H9 (cell line): ENCODE data around the gene KLHL10. TPM values are rescaled to one million over a fixed set of nuclear protein-coding genes. Genes with fewer than 3 reads are reported as not detected.
"Not testable (repeated sequence)": the region's sequence is repeated elsewhere in the genome, so short reads cannot be mapped to it uniquely, and the experiment has no call there.

ENCODE experiments used
- DNase-seq: peaks from one replicate; pipeline ENCODE4 v3.0.0-alpha.2; 2017
- H2AFZ ChIP-seq: one replicate; pipeline ENCODE4 v1.6.1; 2013; ENCODE audit warnings: mild to moderate bottlenecking, low read length, control low read depth, moderate library complexity
- H2AK5ac ChIP-seq: 2 replicates; pipeline ENCODE4 v1.6.1; 2013; ENCODE audit warnings: low read length, control low read depth, mixed read lengths; ENCODE audit not compliant: insufficient read length
- H2BK120ac ChIP-seq: one replicate; pipeline ENCODE4 v1.6.1; 2013; ENCODE audit warnings: low read depth, mild to moderate bottlenecking, low read length, control low read depth, inconsistent platforms; ENCODE audit not compliant: poor library complexity, severe bottlenecking
- H2BK12ac ChIP-seq: 2 replicates; pipeline ENCODE4 v1.6.1; 2013; ENCODE audit warnings: low read length, control low read depth, mixed read lengths, low read depth; ENCODE audit not compliant: insufficient read length
- H2BK15ac ChIP-seq: 2 replicates; pipeline ENCODE4 v1.6.1; 2013; ENCODE audit warnings: low read depth, low read length, control low read depth
- H2BK20ac ChIP-seq: one replicate; pipeline ENCODE4 v1.6.1; 2013; ENCODE audit warnings: low read depth, mild to moderate bottlenecking, low read length, control low read depth, inconsistent platforms; ENCODE audit not compliant: poor library complexity, severe bottlenecking
- H2BK5ac ChIP-seq: 2 replicates; pipeline ENCODE4 v1.6.1; 2013; ENCODE audit warnings: low read length, control low read depth, mixed read lengths; ENCODE audit not compliant: insufficient read length
- H3K14ac ChIP-seq: 2 replicates; pipeline ENCODE4 v1.6.1; 2013; ENCODE audit warnings: low read length, control low read depth; ENCODE audit not compliant: insufficient read depth
- H3K18ac ChIP-seq: 2 replicates; pipeline ENCODE4 v1.6.1; 2013; ENCODE audit warnings: low read depth, mild to moderate bottlenecking, mixed read lengths, low read length, control low read depth; ENCODE audit not compliant: insufficient read length
- H3K23ac ChIP-seq: 2 replicates; pipeline ENCODE4 v1.6.1; 2013; ENCODE audit warnings: low read length, control low read depth, mixed read lengths, low read depth; ENCODE audit not compliant: insufficient read length
- H3K23me2 ChIP-seq: 2 replicates; pipeline ENCODE4 v1.6.1; 2013; ENCODE audit warnings: low read depth, mild to moderate bottlenecking, mixed read lengths, low read length, control low read depth; ENCODE audit not compliant: insufficient read length, poor library complexity, severe bottlenecking
- H3K27ac ChIP-seq: 2 replicates; pipeline ENCODE4 v1.5.1; 2013; ENCODE audit warnings: low read length, control low read depth, mixed read lengths, low read depth; ENCODE audit not compliant: insufficient read length
- H3K27me3 ChIP-seq: 2 replicates; pipeline ENCODE4 v1.6.1; 2013; ENCODE audit warnings: low read length, control low read depth, inconsistent platforms; ENCODE audit not compliant: insufficient read depth
- H3K4ac ChIP-seq: 2 replicates; pipeline ENCODE4 v1.6.1; 2013; ENCODE audit warnings: low read depth, mild to moderate bottlenecking, control low read depth, inconsistent platforms, low read length, moderate library complexity
- H3K4me1 ChIP-seq: 2 replicates; pipeline ENCODE4 v1.6.1; 2013; ENCODE audit warnings: low read length, control low read depth, inconsistent platforms; ENCODE audit not compliant: insufficient read depth
- H3K4me2 ChIP-seq: 2 replicates; pipeline ENCODE4 v1.6.1; 2013; ENCODE audit warnings: low read length, control low read depth, mixed read lengths; ENCODE audit not compliant: insufficient read length, insufficient read depth
- H3K56ac ChIP-seq: 2 replicates; pipeline ENCODE4 v1.6.1; 2013; ENCODE audit warnings: low read depth, mild to moderate bottlenecking, mixed read lengths, low read length, control low read depth; ENCODE audit not compliant: insufficient read length
- H3K79me1 ChIP-seq: 2 replicates; pipeline ENCODE4 v1.6.1; 2013; ENCODE audit warnings: low read depth, mild to moderate bottlenecking, moderate library complexity, low read length, control low read depth, inconsistent platforms; ENCODE audit not compliant: insufficient read depth, poor library complexity, severe bottlenecking
- H3K79me2 ChIP-seq: 2 replicates; pipeline ENCODE4 v1.6.1; 2013; ENCODE audit warnings: low read length, control low read depth, inconsistent platforms; ENCODE audit not compliant: insufficient read depth
- H3K9ac ChIP-seq: 2 replicates; pipeline ENCODE4 v1.6.1; 2013; ENCODE audit warnings: low read length, control low read depth, mixed read lengths; ENCODE audit not compliant: insufficient read length; ENCODE audit errors: extremely low read depth
- H3K9me3 ChIP-seq: one replicate; pipeline ENCODE4 v1.6.1; 2013; ENCODE audit warnings: low read depth, low read length, inconsistent platforms; ENCODE audit not compliant: control insufficient read depth
- H3T11ph ChIP-seq: one replicate; pipeline ENCODE4 v1.6.1; 2013; ENCODE audit warnings: mild to moderate bottlenecking, low read length, control low read depth, inconsistent platforms
- H4K20me1 ChIP-seq: one replicate; pipeline ENCODE4 v1.6.1; 2013; ENCODE audit not compliant: control insufficient read depth, insufficient read length, insufficient read depth
- H4K5ac ChIP-seq: 2 replicates; pipeline ENCODE4 v1.6.1; 2013; ENCODE audit warnings: low read depth, mild to moderate bottlenecking, mixed read lengths, low read length, control low read depth; ENCODE audit not compliant: insufficient read length
- H4K8ac ChIP-seq: replicated peaks from 2 replicates; pipeline ENCODE4 v1.6.1; 2013; ENCODE audit warnings: low read length, control low read depth, mixed read lengths, low read depth; ENCODE audit not compliant: insufficient read length
- H4K91ac ChIP-seq: 2 replicates; pipeline ENCODE4 v1.6.1; 2013; ENCODE audit warnings: low read depth, mild to moderate bottlenecking, moderate library complexity, mixed read lengths, low read length, control low read depth; ENCODE audit not compliant: insufficient read length
- H3K27ac Mint-ChIP-seq, 3 experiments: 2 replicates in 2 of 3; 3 replicates in 1 of 3; pipeline ENCODE4 v1.8.0; 2020 to 2021; ENCODE audit warnings: mixed read lengths in 3 of 3, mild to moderate bottlenecking in 1 of 3, moderate library complexity in 1 of 3
- H3K27me3 Mint-ChIP-seq: 2 replicates; pipeline ENCODE4 v1.8.0; 2021; ENCODE audit warnings: low read depth, mild to moderate bottlenecking, moderate library complexity, mixed read lengths
- H3K36me3 Mint-ChIP-seq, 3 experiments: 2 replicates in 2 of 3; 3 replicates in 1 of 3; pipeline ENCODE4 v1.8.0; 2020 to 2021; ENCODE audit warnings: low read depth in 3 of 3, mixed read lengths in 3 of 3; ENCODE audit not compliant: insufficient read depth in 1 of 3
- H3K4me1 Mint-ChIP-seq, 2 experiments: 2 replicates each; pipeline ENCODE4 v1.8.0; 2020; ENCODE audit warnings: mixed read lengths in 2 of 2
- H3K4me3 Mint-ChIP-seq, 2 experiments: 2 replicates in 1 of 2; 3 replicates in 1 of 2; pipeline ENCODE4 v1.8.0; 2020 to 2021; ENCODE audit warnings: mild to moderate bottlenecking in 2 of 2, mixed read lengths in 2 of 2, moderate library complexity in 1 of 2
- H3K9me3 Mint-ChIP-seq, 2 experiments: 2 replicates in 1 of 2; 3 replicates in 1 of 2; pipeline ENCODE4 v1.8.0; 2020; ENCODE audit warnings: mild to moderate bottlenecking in 2 of 2, mixed read lengths in 2 of 2, moderate library complexity in 1 of 2
- WGBS: extraction: QIAGEN DNeasy Blood & Tissue Kit; methylation state at CpG from one replicate; pipeline ENCODE4 v1.1.7; 2013; ENCODE audit warnings: missing lambda C conversion rate, low lambda C conversion rate, mixed read lengths; ENCODE audit not compliant: insufficient read length; ENCODE audit errors: extremely low coverage; 5-methylcytosine and 5-hydroxymethylcytosine counted together
- total RNA-seq: library from RNA; stranded (reverse); gene quantifications from 2 replicates; pipeline ENCODE4 v1.2.1, GENCODE V29; 2021
- TF ChIP-seq, protein P1 (sequence below): fragments of 200-600 bp; sonication (generic); conservative IDR thresholded peaks from 3 replicates; pipeline ENCODE4 v1.8.0; 2021; ENCODE audit warnings: antibody characterized with exemption, mild to moderate bottlenecking

KLHL10 gene
- total RNA-seq, 1 experiment from 2014 or later: 0.46 TPM

- DNase-seq: no peak
- no peak overlapping the region for H2BK15ac ChIP-seq
- no peak overlapping the region for H2BK120ac ChIP-seq
- TF ChIP-seq, protein P1, sequence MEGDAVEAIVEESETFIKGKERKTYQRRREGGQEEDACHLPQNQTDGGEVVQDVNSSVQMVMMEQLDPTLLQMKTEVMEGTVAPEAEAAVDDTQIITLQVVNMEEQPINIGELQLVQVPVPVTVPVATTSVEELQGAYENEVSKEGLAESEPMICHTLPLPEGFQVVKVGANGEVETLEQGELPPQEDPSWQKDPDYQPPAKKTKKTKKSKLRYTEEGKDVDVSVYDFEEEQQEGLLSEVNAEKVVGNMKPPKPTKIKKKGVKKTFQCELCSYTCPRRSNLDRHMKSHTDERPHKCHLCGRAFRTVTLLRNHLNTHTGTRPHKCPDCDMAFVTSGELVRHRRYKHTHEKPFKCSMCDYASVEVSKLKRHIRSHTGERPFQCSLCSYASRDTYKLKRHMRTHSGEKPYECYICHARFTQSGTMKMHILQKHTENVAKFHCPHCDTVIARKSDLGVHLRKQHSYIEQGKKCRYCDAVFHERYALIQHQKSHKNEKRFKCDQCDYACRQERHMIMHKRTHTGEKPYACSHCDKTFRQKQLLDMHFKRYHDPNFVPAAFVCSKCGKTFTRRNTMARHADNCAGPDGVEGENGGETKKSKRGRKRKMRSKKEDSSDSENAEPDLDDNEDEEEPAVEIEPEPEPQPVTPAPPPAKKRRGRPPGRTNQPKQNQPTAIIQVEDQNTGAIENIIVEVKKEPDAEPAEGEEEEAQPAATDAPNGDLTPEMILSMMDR: no peak
- no peak overlapping the region for H3K18ac ChIP-seq
- Mint-ChIP-seq H3K4me3 (no peak overlapping the region), H3K27ac (peak overlapping the region in 1 of 3 experiments; percentile 70; a peak in 1 of 7 replicates), H3K9me3 (peaks cover 0 to 9% of the 10 kb centered on the region in 2 experiments; a peak in 2 of 5 replicates), H3K27me3 (no peaks in the 10 kb centered on the region), H3K4me1 (no peaks in the 10 kb centered on the region), H3K36me3 (peaks cover 79 to 97% (median 93%) of the 10 kb centered on the region in 3 experiments)
- no peak overlapping the region for H4K8ac ChIP-seq
- no peaks in the 10 kb centered on the region for H3K79me1 ChIP-seq
- no peaks in the 10 kb centered on the region for H3K27me3 ChIP-seq
- no peak overlapping the region for H3T11ph ChIP-seq
- no peak overlapping the region for H3K4ac ChIP-seq
- no peak overlapping the region for H2BK20ac ChIP-seq
- H3K23me2 ChIP-seq: no peaks in the 10 kb centered on the region
- no peaks in the 10 kb centered on the region for H3K9me3 ChIP-seq
- H4K91ac ChIP-seq: no peak overlapping the region
- H2AFZ ChIP-seq: no peak overlapping the region
- H2BK12ac ChIP-seq: no peak overlapping the region
- no peak overlapping the region for H3K9ac ChIP-seq
- H3K4me1 ChIP-seq: no peaks in the 10 kb centered on the region
- H3K23ac ChIP-seq: no peak overlapping the region
- no peaks in the 10 kb centered on the region for H3K79me2 ChIP-seq
- no peak overlapping the region for H3K27ac ChIP-seq
- no peaks in the 10 kb centered on the region for H4K20me1 ChIP-seq
- no peak overlapping the region for H2AK5ac ChIP-seq
- no peak overlapping the region for H2BK5ac ChIP-seq
- no peak overlapping the region for H3K56ac ChIP-seq
- WGBS: no CpG with 5 or more reads among the region's 10 CpGs
- H3K14ac ChIP-seq: no peak overlapping the region
- no peak overlapping the region for H4K5ac ChIP-seq
- H3K4me2 ChIP-seq: no peak overlapping the region
These were observed 36.1 kb downstream of the KLHL10 start for GRCh38 chr17:41873559-41874292.

- H3K4me2 ChIP-seq, H3K4ac ChIP-seq, H2AK5ac ChIP-seq, H3K27me3 ChIP-seq, H4K20me1 ChIP-seq, H3K27ac Mint-ChIP-seq, H2BK5ac ChIP-seq, H3T11ph ChIP-seq, H4K91ac ChIP-seq, H3K23ac ChIP-seq, H2BK15ac ChIP-seq, H2BK120ac ChIP-seq, H4K5ac ChIP-seq, H3K27ac ChIP-seq, H3K4me1 Mint-ChIP-seq, H3K79me1 ChIP-seq, H3K56ac ChIP-seq, H3K79me2 ChIP-seq, H2BK12ac ChIP-seq, H3K4me1 ChIP-seq, H3K4me3 Mint-ChIP-seq, H2BK20ac ChIP-seq, H3K18ac ChIP-seq, H3K27me3 Mint-ChIP-seq, H3K23me2 ChIP-seq, H3K9me3 ChIP-seq, H3K14ac ChIP-seq, H3K9me3 Mint-ChIP-seq, H2AFZ ChIP-seq, DNase-seq, H4K8ac ChIP-seq, H3K9ac ChIP-seq: not testable (repeated sequence)
- no CpG with 5 or more reads among the region's 9 CpGs for WGBS
- H3K36me3 Mint-ChIP-seq: peaks cover 78 to 97% (median 90%) of the 10 kb centered on the region in 3 experiments
These were observed 36.7 kb downstream of the KLHL10 start for GRCh38 chr17:41874293-41874670.
